Measurements from ENCODE around the gene APOL6.

- TF ChIP-seq EZH2 (IDR thresholded peaks at IDR 0.05) = no peak
- no peak for TF ChIP-seq CTCF (IDR thresholded peaks at IDR 0.05)
- no peak for TF ChIP-seq EZH2phosphoT487 (IDR thresholded peaks at IDR 0.05)
Measured at GRCh38 chr22:35622191-35622913, 25.9 kb upstream of the APOL6 start.
